ENCODE results near the gene NAMPT.

The NAMPT gene

GRCh38 chr7:106313966-106314365, 29.2 kb upstream of the NAMPT start:
- H3K4me3 ChIP-seq (ENCODE audit: low read length, poor library complexity, severe bottlenecking): no peak overlapping the region
- H3K9me3 ChIP-seq (ENCODE audit: insufficient read depth, low read depth, low read length): no peaks in the 10 kb centered on the region
- no peak overlapping the region for H3K9ac ChIP-seq (ENCODE audit: low read depth, low read length, poor library complexity, severe bottlenecking)
- H3K27me3 ChIP-seq (ENCODE audit: insufficient read depth, low read length, poor library complexity, severe bottlenecking): no peaks in the 10 kb centered on the region
- H3K79me2 ChIP-seq (ENCODE audit: insufficient read depth, low read length): no peaks in the 10 kb centered on the region
- no peaks in the 10 kb centered on the region for H3K36me3 ChIP-seq (ENCODE audit: insufficient read depth, low read length)
- H2AFZ ChIP-seq (ENCODE audit: low read length): peak overlapping the region; percentile 55; the same call in 1 of the 2 replicates
- no peaks in the 10 kb centered on the region for H3K4me1 ChIP-seq (ENCODE audit: insufficient read depth, low read length, poor library complexity, severe bottlenecking)
- TF ChIP-seq, protein P1, sequence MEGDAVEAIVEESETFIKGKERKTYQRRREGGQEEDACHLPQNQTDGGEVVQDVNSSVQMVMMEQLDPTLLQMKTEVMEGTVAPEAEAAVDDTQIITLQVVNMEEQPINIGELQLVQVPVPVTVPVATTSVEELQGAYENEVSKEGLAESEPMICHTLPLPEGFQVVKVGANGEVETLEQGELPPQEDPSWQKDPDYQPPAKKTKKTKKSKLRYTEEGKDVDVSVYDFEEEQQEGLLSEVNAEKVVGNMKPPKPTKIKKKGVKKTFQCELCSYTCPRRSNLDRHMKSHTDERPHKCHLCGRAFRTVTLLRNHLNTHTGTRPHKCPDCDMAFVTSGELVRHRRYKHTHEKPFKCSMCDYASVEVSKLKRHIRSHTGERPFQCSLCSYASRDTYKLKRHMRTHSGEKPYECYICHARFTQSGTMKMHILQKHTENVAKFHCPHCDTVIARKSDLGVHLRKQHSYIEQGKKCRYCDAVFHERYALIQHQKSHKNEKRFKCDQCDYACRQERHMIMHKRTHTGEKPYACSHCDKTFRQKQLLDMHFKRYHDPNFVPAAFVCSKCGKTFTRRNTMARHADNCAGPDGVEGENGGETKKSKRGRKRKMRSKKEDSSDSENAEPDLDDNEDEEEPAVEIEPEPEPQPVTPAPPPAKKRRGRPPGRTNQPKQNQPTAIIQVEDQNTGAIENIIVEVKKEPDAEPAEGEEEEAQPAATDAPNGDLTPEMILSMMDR (conservative IDR thresholded peaks at IDR 0.05; ENCODE audit: low read length): no peak
- no peak for TF ChIP-seq EZH2phosphoT487 (IDR thresholded peaks at IDR 0.05; ENCODE audit: borderline replicate concordance)
- H3F3A ChIP-seq (ENCODE audit: low read depth): no peaks in the 10 kb centered on the region
- no peak overlapping the region for H3K4me2 ChIP-seq (ENCODE audit: low read depth, low read length, poor library complexity, severe bottlenecking)
- no peaks in the 10 kb centered on the region for H4K20me1 ChIP-seq (ENCODE audit: insufficient read depth, low read length, poor library complexity, severe bottlenecking)
- no peaks in the 10 kb centered on the region for H3K9me2 ChIP-seq (replicated peaks; ENCODE audit: low read depth, low read length)

GRCh38 chr7:106313456-106313901, 28.7 kb upstream of the NAMPT start:
- H3K9ac ChIP-seq (ENCODE audit: low read depth, low read length, poor library complexity, severe bottlenecking): no peak overlapping the region
- H3K4me3 ChIP-seq (ENCODE audit: low read length, poor library complexity, severe bottlenecking): no peak overlapping the region
- no peaks in the 10 kb centered on the region for H3K36me3 ChIP-seq (ENCODE audit: insufficient read depth, low read length)
- no peaks in the 10 kb centered on the region for H3F3A ChIP-seq (ENCODE audit: low read depth)
- no peak overlapping the region for H3K4me2 ChIP-seq (ENCODE audit: low read depth, low read length, poor library complexity, severe bottlenecking)
- H3K9me3 ChIP-seq (ENCODE audit: insufficient read depth, low read depth, low read length): no peaks in the 10 kb centered on the region
- H3K79me2 ChIP-seq (ENCODE audit: insufficient read depth, low read length): no peaks in the 10 kb centered on the region
- no peaks in the 10 kb centered on the region for H3K27me3 ChIP-seq (ENCODE audit: insufficient read depth, low read length, poor library complexity, severe bottlenecking)
- TF ChIP-seq, protein P1 (conservative IDR thresholded peaks at IDR 0.05; ENCODE audit: low read length): no peak
- no peak for TF ChIP-seq EZH2phosphoT487 (IDR thresholded peaks at IDR 0.05; ENCODE audit: borderline replicate concordance)
- H4K20me1 ChIP-seq (ENCODE audit: insufficient read depth, low read length, poor library complexity, severe bottlenecking): no peaks in the 10 kb centered on the region
- H2AFZ ChIP-seq (ENCODE audit: low read length): peak overlapping the region; percentile 55; the same call in 1 of the 2 replicates
- H3K4me1 ChIP-seq (ENCODE audit: insufficient read depth, low read length, poor library complexity, severe bottlenecking): no peaks in the 10 kb centered on the region
- no peaks in the 10 kb centered on the region for H3K9me2 ChIP-seq (replicated peaks; ENCODE audit: low read depth, low read length)

- no peaks in the 10 kb centered on the region for H3K36me3 ChIP-seq (ENCODE audit: insufficient read depth, low read length)
- no peak overlapping the region for H3K4me2 ChIP-seq (ENCODE audit: low read depth, low read length, poor library complexity, severe bottlenecking)
- H2AFZ ChIP-seq (ENCODE audit: low read length): no peak overlapping the region
Observed at GRCh38 chr7:106312906-106313305, 28.1 kb upstream of the NAMPT start.

More at GRCh38 chr7:106312906-106313305, 28.1 kb upstream of the NAMPT start:
- H3K9me3 ChIP-seq (ENCODE audit: insufficient read depth, low read depth, low read length): no peaks in the 10 kb centered on the region
- H3K79me2 ChIP-seq (ENCODE audit: insufficient read depth, low read length): no peaks in the 10 kb centered on the region
- H3K4me3 ChIP-seq (ENCODE audit: low read length, poor library complexity, severe bottlenecking): no peak overlapping the region
- no peaks in the 10 kb centered on the region for H3K4me1 ChIP-seq (ENCODE audit: insufficient read depth, low read length, poor library complexity, severe bottlenecking)
- no peaks in the 10 kb centered on the region for H3K9me2 ChIP-seq (replicated peaks; ENCODE audit: low read depth, low read length)
- H3K9ac ChIP-seq (ENCODE audit: low read depth, low read length, poor library complexity, severe bottlenecking): no peak overlapping the region
- H3F3A ChIP-seq (ENCODE audit: low read depth): no peaks in the 10 kb centered on the region
- H3K27me3 ChIP-seq (ENCODE audit: insufficient read depth, low read length, poor library complexity, severe bottlenecking): no peaks in the 10 kb centered on the region
- no peak for TF ChIP-seq EZH2phosphoT487 (IDR thresholded peaks at IDR 0.05; ENCODE audit: borderline replicate concordance)
- TF ChIP-seq, protein P1 (conservative IDR thresholded peaks at IDR 0.05; ENCODE audit: low read length): no peak
- H4K20me1 ChIP-seq (ENCODE audit: insufficient read depth, low read length, poor library complexity, severe bottlenecking): no peaks in the 10 kb centered on the region
